ENCODE data around the gene ELOVL2.
"Not testable (repeated sequence)": the region's sequence is repeated elsewhere in the genome, so short reads cannot be mapped to it uniquely, and the experiment has no call there.

The ELOVL2 gene

DNA sequence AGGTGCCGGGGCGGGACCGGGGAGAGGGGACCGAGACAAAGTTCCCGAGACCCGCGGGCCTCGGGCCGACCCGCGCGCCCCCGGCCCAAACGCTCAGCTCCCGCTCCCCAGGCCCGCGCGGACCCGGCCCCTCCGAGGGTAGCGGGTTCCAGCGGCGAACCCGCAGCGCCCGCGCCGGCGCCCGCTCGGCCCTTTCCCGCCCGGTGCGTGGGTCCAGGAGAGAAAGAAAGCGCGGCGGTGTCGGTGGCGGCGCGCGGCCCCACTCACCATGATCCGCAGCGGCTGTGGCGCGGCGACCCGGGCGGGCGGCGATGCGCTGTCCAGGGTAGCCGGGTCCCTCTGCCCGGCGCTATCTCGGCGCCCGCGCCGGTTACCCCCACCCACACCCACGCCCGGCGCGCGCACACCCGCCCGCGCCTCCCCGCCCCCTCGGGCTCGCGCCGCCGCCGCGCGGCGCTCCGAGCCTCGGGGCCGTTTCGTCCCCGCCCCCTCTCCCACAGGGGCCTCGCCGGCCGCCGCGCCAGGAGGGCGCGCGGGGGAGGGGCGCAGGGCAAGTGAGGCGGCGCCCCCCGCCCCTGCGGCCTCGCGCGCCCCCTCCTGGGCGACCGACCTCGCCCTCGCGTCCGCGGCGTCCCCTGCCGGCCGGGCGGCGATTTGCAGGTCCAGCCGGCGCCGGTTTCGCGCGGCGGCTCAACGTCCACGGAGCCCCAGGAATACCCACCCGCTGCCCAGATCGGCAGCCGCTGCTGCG is at the start of gene ELOVL2:
Gene ELOVL2, minus strand, starts transcription at position 345 of the 751 bp plus-strand sequence. Its CDS starts 75 bp downstream, at position 270.
- DNase-seq (ENCODE audit: low read depth in 1 of 2, low spot score in 1 of 2) = no peak

GRCh38 chr6:11093376-11093625 is 49.2 kb upstream of the ELOVL2 start:
- no peak for DNase-seq (ENCODE audit: low read depth in 1 of 2, low spot score in 1 of 2)

DNA sequence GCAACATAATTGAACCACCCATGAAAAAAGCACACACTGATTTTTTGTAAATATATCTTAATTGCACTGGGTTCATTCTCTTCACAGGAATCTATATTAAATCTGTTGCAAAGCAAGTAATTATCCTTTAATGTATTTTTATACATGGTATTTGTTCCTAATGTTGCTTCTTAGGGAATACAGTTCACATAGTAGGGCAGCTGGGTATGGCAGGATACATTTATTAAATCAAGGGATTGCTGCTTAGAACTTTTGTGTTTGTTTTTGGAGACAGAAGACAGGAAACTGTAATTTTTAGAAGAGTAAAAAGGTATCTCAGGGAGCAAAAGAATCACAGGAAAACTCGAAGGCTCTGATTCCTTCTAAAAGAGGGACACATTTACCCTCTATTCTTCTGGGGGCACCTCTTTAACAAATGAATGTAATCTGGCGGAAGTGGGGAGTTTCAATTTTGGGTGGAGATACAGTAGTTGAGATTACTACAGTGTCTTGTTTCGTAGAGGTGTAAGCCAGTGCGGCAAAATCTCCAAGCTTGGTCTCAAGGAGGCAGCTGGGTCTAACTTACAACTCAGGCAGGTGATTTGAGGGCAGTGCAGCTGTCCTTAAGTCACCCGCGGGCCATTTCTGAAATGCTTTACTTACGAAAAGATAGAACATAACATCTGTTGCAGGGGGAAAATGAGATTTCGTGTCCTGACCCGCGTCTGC is 48.7 kb upstream of the ELOVL2 start:
- peak in 1 of 2 donors; percentile 4 for DNase-seq (ENCODE audit: low read depth in 1 of 2, low spot score in 1 of 2)

GRCh38 chr6:11091141-11091540 is 47.0 kb upstream of the ELOVL2 start:
- not testable (repeated sequence) for DNase-seq (ENCODE audit: low read depth in 1 of 2, low spot score in 1 of 2)

DNA sequence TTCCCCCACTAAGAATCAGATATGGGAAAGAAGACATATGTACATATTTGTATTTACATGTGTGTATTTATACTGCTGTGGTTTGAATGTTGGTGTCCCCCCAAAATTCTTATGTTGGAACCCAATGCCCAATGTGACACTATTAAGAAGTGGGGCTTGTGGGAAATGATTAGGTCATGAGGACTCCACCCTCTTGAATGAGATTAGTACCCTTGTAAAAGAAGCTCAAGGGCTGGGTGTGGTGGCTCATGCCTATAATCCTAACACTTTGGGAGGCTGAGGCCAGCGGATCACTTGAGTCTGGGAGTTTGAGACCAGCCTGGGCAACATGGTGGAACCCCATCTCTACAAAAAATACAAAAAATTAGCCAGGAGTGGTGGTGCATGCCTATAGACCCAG is 45.6 kb upstream of the ELOVL2 start:
- DNase-seq (ENCODE audit: low read depth in 1 of 2, low spot score in 1 of 2) = no peak

DNA sequence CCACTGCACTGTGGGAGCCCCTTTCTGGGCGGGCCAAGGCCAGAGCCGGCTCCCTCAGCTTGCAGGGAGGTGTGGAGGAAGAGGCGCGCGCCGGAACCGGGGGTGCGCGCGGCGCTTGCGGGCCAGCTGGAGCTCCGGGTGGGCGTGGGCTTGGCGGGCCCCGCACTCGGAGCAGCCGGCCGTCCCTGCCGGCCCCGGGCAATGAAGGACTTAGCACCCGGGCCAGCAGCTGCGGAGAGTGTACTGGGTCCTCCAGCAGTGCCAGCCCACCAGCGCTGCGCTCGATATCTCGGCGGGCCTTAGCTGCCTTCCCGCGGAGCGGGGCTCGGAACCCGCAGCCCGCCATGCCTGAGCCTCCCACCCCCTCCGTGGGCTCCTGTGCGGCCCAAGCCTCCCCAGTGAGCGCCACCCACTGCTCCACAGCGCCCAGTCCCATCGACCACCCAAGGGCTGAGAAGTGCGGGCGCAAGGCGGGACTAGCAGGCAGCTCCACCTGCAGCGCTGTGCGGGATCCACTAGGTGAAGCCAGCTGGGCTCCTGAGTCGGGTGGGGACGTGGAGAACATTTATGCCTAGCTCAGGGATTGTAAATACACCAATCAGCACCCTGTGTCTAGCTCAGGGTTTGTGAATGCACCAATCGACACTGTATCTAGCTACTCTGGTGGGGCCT is 43.2 kb upstream of the ELOVL2 start:
- DNase-seq (ENCODE audit: low read depth in 1 of 2, low spot score in 1 of 2) = not testable (repeated sequence)

DNA sequence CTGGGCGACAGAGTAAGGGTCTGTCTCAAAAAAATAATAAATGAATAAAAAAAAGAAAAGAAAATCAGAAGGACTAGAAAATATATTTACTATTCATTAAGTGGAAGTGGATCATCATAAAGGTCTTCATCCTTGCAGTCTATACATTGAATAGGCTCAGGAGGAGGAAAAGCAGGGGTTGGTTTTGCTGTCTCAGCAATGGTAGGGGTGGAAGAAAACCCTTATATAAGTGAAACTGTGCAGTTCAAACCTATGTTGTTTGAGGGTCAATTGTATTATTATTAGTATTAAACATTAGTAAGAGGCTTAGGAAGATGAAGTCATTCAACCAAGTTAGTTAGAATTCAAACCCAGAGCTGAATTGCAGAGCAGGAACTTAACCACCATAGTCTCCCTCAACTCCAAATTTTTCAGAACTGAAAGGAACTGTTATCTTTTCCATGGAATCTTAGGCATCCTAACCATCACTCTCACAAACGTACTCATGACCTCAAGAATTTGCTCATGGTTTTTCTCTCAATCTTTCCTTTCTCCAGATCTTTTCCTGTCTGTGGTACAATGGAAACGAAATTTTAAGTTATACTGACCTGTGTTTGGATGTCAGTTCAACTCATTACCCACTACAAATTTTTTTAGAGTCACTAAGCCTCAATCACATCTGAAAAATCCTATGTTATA is 41.8 kb upstream of the ELOVL2 start:
- no peak for DNase-seq (ENCODE audit: low read depth in 1 of 2, low spot score in 1 of 2)

GRCh38 chr6:11083956-11084355 is 39.9 kb upstream of the ELOVL2 start:
- no peak for DNase-seq (ENCODE audit: low read depth in 1 of 2, low spot score in 1 of 2)

GRCh38 chr6:11083491-11083890 is 39.4 kb upstream of the ELOVL2 start:
- no peak for DNase-seq (ENCODE audit: low read depth in 1 of 2, low spot score in 1 of 2)

DNA sequence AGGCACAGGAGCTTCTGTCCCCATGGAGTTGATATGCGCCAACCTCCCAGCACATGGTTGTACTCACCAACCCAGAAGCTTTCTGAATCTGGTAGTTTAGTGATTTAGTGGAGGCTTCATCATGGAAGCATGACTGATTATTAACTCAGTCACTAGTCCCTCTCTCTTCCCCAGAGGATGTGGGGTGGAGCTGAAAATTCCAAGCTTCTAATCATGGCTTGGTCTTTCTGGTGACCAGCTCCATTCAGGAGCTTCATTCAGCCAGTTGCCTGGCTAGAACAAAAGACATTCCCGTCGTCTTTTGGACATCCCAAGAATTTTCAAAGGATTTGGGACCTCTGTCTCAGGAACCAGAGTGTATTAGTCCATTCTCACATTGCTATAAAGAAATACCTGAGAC is 36.2 kb upstream of the ELOVL2 start:
- no peak for DNase-seq (ENCODE audit: low read depth in 1 of 2, low spot score in 1 of 2)

- DNase-seq (ENCODE audit: low read depth in 1 of 2, low spot score in 1 of 2) = no peak
These were observed 34.2 kb upstream of the ELOVL2 start for GRCh38 chr6:11078266-11078665.

DNA sequence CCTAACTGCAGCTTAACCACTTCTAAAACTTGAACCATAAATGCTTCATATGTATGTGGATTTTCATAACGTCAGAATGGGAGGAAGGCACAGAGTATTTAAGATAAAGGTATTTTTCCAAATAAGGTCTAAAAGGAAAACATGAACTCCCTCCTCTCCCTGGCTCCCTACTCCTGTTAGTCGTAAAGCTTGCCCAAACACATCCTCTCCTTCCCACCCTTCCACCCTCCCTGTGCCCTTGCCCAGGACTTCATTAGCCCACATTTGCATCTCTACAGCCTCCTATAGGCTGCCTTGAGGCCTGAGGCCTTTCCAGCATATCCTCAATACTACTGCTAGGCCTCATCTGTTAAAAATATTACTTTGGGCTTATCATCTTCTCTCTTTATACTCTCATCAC is 32.4 kb upstream of the ELOVL2 start:
- no peak for DNase-seq (ENCODE audit: low read depth in 1 of 2, low spot score in 1 of 2)

DNA sequence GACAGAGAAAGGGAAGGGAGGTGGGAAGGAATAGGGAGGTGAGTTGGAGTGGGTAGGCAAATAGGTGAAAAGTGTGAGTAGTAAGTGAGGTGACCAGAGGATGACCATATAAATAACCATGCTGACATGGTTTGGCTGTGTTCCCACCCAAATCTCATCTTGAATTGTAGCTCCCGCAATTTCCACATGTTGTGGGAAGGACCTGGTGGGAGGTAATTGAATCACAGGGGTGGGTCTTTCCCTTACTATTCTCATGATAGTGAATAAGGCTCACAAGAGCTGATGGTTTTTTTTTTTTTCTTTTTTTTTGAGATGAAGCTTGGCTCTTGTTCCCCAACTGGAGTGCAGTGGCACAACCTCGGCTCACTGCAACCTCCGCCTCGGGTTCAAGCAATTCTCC is 28.0 kb upstream of the ELOVL2 start:
- no peak for DNase-seq (ENCODE audit: low read depth in 1 of 2, low spot score in 1 of 2)

DNA sequence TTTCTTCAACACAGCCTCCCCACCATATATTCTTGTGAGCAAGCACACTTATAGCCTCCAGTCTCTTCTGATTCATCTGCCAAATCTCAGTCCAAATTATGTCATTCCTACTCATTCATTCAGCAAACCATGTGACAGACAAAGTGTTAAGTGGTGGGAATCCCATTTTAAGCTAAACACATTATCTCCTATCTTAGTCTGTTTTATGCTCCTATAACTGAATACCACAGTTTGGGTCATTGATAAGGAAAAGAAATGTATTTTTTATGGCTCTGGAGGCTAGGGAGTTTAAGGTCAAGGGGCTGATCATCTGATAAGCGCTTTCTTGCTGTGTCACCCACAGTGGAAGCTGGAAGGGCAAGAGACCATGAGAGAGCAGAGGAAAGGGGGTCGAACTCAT is 25.7 kb upstream of the ELOVL2 start:
- no peak for DNase-seq (ENCODE audit: low read depth in 1 of 2, low spot score in 1 of 2)

DNA sequence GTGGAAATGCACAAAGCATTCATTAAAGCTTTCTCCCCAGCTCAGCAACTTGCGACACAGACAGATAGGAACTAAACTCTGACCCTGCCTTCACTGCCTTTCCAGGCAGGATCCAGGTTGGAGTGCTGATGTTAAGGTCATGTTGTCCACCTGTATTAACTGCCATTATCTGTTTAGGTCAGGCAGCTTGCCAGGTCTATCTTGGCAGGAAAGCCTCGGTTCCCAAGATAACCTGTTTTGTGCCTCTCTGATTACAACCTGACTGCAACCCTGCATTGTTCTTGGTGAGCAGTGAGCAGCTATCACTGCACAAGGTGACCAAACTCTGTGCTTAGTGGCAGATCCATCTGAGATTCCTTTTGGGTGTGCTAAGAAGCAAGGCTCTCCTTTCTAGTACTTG is 23.2 kb upstream of the ELOVL2 start:
- no peak for DNase-seq (ENCODE audit: low read depth in 1 of 2, low spot score in 1 of 2)

DNA sequence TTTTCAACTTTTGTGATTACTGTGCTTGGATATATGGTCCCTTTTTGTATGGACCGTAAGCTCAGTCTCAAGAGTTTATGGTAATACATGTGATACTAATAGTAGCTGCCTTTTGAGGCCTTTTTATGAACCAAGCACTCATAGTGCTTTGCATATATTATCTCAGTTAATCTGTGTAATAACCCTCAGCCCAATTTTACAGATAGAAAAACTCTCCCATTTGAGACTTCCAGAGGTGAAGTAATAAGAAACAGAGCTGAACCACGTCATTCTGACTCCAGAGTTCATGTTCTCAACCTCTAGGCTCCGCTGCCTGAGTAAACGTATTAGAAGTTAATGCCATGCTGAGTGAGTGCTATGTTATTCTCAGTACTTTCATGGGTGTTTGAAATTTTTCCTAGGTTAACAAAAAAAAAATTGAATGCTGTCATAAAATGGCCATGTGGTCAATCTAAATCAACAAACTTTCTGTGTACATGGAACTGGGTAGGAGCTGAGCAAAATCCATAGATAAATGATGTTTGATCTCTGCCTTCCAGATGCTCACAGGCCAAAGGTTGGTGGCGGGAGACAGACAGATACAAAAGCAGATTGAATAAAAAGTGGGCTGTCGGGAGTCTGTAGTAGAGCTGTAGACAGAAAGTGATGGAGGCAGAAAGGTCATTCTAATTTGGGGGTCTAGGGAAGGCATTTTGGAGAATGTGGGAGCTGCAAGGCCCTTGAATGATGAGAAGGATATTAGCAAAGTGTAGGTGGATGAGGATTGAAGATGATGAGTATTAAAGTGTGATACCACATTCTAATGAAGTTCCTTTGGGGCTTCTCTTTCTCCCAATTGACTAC is 22.6 kb upstream of the ELOVL2 start:
- no peak for DNase-seq (ENCODE audit: low read depth in 1 of 2, low spot score in 1 of 2)

- DNase-seq (ENCODE audit: low read depth in 1 of 2, low spot score in 1 of 2) = no peak
These were observed 21.5 kb upstream of the ELOVL2 start for GRCh38 chr6:11065436-11066202.

DNA sequence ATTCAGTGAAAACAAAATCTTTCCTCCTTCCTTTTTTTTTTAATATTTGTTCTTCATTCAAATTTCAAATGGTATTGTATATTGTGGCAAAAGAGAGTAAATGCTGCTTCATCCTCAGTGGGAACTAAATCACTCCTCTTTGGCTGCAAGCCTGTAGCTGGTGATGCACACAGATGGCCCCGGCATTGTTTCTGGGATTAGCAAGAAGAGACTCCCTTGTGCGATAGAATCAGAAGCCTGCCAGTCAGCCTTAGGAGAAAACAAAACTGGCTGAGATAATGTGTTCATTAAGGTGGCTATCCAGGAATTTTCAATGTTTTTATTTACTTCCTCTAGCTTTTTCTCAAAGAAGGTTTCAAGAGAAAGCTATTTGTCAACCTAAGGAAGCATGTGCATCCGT is 20.7 kb upstream of the ELOVL2 start:
- DNase-seq (ENCODE audit: low read depth in 1 of 2, low spot score in 1 of 2) = no peak

DNA sequence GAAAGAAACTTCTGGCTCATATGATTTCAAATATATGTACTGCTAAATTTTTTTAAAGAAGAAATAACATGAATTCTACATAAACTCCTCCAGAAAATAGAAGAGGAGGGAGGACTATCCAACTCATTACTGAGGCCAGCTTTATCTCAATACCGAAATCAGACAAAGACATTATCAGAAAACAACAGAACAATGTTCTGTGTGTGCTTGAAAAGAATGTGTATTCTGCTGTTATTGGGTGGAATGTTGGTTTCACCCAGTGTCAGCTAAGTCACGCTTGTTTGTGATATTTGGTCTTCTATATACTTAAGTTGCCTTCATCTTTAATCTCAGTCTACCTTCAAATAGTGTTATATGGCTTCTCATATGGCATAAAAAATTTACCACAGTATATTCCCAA is 18.6 kb upstream of the ELOVL2 start:
- no peak for DNase-seq (ENCODE audit: low read depth in 1 of 2, low spot score in 1 of 2)

GRCh38 chr6:11062083-11062482 is 18.0 kb upstream of the ELOVL2 start:
- DNase-seq (ENCODE audit: low read depth in 1 of 2, low spot score in 1 of 2) = no peak

Data from activated T-helper 1 cell treated with anti-CD3 and anti-CD28 coated beads, Interleukin-2, amount 50 U/mL, for 16 hours (primary cell).